NCI-H226 (cell line): Measurements from ENCODE around the gene RGS7.
"Not testable (repeated sequence)": the region's sequence is repeated elsewhere in the genome, so short reads cannot be mapped to it uniquely, and the experiment has no call there.

Experiments
- DNase-seq: peaks from one replicate; pipeline ENCODE4 v3.0.0-alpha.2; 2015

The RGS7 gene

DNA sequence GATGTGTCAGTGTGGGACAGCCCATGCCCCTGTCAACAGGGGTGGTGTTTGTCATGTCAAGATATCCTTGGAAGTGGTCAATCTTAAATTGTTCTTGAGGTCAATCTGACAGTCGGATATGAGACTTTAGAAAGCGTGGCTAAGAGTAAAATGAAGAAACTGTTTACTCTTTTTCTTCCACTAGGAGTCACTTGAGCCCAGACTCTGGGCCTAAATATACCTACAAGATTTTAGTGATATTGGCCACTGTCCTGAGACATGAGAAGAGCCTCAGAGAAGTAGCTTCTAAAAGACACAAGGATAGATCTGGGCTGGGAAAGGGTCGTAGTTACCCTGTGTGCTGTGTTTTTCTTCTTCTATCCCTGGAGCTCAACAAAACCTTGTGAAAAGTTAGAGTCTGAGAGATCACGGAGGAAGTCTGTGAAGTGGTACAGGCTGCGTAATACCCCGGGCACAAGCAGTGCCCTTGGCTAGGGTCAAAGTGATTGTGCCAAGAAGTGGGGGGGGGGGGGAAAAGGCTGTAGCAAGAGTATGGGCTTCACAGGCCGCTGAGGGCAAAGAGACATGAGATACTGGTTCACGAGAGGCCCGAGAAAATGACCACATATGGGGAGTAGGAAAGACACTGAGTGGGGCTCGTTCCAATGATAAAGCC, 389.8 kb downstream of the RGS7 start:
- DNase-seq, result no peak

DNA sequence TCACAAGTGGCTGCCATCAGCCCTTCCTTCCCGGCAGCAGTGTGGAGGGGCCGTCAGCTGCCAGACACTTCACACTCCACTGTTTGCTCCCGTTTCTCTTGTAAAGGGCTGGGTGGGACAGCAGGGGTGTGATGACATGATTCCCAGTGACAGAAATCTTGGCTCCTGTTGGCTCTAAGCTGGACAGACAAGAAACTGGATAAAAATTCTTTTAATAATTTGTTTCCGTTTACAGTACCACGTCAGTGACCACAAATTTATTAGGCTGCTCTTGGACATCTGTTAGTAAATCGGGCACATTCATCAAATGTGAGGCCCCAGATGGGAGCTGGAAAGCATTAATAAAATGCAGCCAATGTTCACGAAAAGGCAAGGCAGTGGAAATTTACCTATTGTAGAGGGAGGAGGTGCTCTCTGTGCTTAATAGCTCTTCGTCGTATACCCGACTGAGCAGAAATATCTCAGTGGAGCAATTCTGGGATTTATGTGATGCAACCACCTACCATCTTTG, 391.4 kb downstream of the RGS7 start:
- no peak for DNase-seq

DNA sequence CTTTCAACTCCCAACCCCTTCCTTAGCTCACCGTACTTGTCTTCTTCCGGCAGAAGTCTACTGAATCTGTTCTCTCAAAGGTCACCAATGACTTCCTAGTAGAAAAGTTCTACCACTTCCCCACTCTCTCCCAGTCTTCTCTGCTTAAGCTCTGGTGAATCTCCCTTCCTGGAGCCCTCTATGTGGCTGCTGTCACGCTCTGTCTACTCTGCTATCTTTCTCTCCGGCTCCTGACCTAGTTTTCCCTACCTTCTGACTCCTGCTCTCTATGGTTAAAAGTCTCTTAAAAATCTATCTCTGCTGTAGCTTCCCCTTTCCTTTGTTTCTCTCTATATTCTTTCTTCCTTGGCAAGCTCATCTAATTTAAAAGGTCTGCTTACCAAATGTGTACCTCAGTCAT, 394.9 kb downstream of the RGS7 start:
- no peak for DNase-seq

DNA sequence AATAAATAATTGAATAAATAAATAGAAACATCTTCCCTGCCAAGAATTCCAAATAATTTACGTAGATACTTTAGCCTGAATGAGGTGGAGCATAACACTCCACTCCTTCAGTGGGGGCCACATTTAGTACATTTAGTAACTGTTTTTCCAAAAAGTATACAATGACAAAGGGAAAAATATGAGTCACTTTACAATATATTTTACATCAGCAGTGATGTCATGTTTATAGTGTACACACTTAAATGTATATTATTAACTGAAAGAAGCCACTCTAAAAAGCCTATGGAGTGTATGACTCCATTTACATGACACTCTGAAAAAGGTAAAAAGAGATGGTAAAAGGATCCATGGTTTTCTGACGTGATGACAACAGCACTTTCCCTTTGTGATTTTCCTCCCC, 400.6 kb downstream of the RGS7 start:
- no peak for DNase-seq

DNA sequence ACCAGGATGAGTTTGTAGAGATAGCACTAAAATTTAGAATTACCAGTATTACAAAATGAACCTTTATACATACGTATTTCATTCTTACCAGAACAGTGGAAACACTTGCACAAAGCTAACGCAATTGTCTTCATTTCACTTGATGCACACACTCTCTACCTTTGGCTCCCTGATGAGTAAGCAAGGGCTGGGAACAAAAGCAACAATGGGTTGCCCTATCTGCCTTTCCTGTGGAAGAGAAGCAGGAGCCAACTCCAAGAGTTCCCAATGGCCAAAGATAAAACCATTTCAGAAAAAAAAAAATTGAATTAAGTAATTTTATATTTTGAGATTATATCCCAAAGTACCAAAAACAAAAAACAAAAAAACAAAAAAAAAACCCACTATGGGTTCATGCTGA, 401.0 kb downstream of the RGS7 start:
- DNase-seq, result no peak

DNA sequence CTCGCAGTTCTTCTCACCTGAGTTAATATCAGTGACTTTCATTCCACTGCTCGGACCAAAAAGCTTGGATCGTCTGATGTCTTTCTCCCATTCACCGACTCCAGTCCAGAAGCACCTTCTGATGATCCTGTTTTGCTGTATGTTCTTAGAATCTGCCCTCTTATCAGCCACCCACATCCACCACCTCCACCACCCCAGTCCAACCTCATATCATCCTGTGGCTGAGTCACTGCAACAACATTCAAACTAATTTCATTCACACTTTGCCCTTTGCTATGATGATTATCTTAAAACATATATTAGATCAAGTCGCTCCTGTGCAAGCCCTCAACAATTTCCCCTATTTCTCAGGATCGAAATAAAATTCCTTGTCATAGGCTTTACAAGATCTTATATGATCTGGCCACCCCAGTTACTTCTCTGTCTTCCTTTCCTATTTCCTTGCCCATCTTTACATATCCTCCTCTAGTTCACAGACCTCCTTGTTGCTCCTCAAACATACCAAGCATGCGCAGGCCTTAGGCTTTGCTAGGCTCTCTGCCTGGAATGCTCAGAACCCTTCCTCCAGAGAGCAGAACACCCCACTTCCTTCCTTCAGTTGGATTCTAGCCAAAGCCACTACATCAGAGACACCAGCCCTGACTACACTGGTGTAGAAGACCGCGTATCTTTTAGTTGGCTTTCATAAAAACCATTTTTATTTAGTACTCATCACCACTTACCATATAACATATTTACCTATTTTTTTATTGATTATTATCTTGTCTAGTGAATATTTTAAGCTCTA, 409.4 kb downstream of the RGS7 start:
- DNase-seq, result peak; percentile 1

DNA sequence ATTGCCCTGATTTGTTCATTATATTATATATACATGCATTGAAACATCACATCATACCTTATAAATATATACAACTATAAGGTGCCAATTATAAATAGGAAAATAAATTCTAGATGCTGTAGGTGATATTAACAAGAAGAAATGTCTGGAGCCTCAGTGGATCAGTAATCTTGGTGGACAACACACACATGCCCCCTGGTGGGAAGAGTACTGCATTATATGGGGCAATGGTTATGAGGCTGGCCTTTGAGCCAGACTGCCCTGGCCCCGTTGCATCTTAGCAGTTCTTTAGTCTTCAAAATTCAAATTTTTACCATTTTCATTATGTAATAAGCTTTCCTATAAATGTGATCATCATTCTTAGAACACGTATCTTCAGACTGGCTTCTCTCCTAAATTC, 410.1 kb downstream of the RGS7 start:
- no peak for DNase-seq

DNA sequence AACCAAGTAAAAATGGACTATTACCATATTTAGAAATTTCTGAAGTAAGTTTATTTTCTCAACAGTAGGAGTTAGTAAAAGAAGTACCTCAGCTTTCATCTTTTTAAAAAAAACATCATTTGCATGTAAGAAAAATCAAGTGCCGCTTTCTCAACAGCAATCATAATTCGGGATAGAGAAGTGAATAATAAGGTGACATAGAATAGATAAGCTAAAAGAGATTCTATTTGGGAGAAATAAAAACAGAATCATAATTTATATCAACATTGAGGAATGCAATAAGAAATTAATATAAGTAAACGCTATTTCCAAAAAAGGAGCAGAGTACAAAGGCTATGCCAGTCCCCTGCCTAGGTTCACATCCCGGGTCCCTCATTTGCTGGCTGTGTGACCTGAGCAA, 414.1 kb downstream of the RGS7 start:
- DNase-seq, result no peak

DNA sequence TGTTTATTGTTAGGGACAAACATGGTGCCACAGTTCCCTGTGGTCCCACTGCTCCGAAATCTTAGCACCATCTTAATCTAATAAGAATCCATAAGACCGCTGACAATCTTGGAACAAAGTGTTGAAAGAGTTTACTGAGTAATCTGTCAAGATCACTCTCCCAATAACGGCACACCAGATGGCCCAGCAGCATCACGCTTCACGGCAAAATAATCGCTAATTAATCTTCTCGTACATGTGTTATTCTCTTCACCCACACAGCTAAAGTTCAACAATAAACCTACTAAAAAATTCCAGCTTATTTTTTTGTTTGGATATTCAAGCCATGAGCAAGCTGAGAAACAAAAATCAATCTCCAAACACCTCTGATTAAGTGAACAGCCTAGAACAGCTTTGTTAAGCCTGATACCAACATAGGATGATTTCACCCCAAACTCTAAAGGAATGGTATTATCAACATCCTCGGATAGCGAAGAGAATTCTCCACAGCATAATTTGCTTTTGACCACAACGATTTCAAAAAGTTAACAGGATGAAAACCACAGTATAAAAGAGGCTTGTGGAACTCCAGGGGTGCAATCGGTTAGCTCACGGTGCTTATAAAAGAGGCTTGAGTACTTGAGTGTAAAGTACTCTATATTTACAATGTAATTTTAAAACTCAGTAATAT, 415.2 kb downstream of the RGS7 start:
- DNase-seq, result no peak

DNA sequence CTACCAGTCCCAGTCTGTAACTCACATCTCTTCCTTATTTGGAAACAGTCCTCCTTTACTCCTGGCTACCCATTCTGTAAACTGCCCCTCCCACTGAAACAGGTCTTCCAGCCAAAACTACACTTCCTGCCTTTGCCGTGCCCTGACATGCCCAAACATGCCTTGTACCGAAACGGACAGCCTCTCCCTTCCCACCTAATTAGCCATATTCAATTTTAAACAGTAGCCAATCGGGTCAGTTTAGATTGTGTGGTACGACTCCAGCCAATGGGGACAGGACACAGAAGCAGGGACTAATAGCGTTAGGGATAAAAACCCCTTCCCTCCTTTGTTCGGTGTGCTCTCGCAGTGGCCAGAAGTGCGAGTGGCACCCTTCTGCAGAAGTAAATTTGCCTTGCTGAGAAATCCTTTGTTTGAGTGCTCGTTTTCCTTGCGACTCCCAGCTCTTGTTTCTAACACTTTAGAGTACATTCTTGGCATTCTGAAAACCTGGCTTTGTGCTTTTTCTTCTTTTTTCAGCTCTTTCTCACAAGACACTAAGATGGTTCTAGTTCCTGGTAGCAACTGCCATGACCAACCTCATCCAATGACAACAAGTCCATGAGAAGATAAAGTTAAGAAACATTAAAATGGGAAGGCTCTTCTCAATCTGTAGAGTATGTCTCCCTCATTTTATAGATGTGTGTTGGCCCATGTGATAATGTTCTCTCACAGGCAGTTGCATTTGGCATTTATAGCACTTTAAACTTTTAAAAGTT, 419.9 kb downstream of the RGS7 start:
- DNase-seq, result no peak

DNA sequence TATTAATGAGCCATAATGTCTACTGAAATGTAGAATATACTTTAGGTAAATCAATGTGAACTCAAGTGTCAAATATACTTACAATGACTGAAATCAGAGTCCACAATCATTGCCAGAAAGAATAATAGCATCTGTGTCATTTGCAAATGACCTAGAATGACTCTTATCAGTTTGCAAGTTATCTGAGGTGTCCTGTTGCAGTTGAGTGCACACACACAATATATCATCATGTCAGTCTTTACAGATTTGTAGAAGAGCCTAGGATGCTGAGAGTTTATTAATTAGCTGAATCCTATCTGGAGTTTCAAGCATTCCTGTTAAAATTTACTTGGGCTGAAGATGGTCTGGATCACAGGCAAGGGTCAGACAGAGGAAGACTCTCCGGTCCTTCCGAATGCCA, 421.1 kb downstream of the RGS7 start:
- DNase-seq, result no peak

DNA sequence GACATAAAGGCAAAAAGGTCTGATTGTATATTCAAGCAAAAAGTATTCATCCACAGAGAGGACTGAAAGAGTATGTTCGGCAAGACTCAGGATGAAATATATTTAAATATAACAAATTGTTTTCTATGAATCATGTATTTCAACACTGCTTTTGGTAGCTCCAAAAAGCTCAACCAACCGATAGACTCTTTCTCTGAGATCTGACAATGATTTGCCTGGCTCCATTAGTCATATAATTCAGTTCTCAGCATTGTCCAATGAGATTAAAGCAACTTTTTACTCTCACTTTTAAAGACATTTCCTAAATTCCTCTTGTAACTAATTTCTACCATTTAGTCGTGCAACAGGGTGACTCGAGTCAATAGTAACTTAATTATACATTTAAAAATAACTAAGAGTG, 426.0 kb downstream of the RGS7 start:
- DNase-seq, result no peak

DNA sequence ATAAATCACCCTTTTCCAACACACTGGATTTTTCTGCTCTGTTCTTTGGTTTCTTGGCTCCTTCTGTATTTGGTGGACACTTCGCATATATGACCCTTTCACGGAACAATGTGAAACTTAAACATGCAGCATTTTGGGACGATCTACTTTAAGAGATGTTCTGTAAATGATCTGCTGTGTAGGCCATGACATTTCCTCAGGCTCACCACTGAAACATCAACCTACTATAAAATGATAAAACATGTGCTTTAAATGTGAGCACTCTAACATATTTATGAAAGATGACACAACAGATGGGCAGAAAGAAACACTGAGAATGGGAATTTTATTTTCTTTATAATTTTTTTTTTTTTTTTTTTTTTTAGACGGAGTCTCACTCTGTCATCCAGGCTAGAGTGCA, 428.7 kb downstream of the RGS7 start:
- DNase-seq, result no peak

DNA sequence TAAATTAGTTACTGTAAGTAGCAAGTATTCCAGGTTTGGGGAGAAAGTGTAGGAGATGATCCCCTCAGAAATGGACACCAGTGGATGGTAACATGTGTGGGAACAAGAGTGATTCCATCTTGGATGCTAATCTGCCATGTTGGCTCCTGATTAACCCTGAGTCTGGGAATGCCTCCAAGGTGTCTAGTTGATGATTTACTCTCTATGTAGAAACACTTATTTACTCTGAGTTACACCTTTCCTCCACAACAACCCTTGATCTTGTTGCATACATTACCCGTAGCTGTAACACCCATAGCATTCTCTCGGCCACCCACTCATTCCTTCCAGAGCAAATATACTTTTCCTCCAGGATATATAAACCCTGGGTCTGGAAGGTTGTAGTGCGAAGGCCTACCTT, 429.2 kb downstream of the RGS7 start:
- no peak for DNase-seq

DNA sequence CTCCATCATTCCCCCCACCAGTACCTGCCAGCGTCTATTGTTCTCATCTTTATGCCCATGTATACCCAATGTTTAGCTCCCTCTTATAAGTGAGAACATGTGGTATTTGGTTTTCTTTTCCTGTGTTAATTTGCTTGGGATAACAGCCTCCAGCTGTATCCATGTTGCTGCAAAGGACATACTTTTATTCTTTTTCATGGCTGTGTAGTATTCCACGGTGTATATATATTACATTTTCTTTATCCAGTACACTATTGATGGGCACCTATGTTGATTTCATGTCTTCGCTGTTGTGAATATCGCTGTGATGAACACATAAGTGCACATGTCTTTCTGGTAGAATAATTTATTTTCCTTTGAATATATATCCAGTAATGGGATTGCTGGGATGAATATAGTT, 431.7 kb downstream of the RGS7 start:
- DNase-seq, result no peak

DNA sequence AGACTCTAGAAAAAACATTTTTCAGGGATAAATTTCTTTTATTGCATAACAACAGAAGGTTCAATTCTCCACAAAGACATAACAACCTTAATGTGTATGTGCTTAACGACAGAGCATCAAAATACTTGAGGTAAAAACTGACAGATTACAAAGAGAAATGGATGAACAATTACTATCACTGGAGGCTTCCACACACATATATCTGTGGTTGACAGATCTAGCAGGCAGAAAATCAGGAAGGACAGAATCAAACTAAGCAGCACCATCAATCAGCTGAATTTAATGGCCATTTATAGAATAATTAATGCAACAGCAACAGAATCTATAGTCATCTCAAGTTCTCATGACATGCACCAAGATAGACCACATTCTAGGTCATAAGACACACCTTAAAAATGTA, 439.0 kb downstream of the RGS7 start:
- DNase-seq, result no peak

DNA sequence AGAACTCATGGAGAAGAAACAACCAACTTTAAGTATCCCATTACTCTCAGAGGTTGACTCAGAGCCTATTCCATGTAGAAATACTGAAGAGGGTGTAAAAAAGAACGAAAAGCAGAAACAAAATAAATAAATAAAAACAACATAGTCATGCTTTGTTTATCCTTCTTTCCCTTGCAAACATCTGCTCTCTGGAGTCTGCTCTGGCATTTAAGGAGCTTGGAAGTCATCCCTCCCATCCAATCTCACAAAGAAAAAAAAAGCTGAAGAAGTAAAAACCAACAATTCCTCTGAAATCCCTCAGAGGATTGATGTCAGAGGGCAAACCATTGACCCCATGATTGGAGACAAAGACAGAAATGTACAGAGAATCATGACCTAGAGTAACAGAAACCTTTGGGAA, 442.5 kb downstream of the RGS7 start:
- no peak for DNase-seq

DNA sequence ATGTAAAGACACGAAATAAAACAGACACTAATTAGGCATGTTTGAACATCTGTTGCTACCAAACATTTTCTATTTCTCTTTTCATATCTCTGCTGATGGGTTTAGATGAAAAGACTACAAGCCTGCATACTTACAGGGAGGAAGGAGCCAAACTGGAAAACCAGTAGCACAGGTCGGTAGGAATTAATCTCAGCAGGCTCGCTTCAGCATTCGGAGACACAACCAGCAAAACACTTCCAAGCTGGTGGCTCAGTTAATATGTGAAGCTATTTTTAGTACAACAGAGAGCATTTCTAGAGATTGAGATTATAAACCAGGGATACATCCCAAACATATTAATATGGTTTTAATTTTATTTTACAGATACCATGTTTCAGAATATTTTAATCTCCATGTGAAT, 444.2 kb downstream of the RGS7 start:
- no peak for DNase-seq

DNA sequence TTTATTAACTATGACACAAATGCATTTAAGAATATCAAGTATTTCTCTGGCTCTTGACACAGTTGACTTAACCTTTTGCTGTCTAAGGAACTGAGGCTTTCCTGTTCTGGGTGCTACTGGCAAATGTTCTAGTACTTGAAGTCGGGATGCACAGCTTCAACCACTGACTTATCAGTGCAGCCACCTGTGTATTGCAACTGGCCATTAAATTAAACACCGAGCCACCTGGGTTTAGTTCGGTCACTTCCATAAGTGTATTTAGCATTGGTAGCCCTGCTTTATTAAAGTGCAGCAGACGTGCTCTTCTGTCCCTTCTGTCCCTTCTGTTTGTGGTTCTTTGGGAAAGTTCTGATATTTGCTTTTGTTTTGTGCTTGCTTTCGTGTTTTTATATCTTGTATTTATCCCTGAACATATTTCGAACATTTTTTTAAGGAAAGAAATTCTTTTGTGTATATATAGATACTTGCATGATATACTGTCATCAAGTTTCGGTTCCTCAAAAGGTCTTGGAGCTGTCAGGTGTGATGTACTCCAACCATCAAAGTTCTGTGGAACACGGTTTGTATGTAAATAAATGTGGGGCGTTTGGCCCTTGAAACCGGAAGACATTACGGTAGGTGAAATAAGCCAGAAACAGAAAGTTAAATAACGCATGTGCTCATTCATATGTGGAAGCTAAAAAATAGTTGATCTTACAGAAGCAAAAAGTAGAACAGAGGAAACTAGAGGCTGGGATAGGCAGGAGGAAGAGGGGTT, 447.1 kb downstream of the RGS7 start:
- no peak for DNase-seq

DNA sequence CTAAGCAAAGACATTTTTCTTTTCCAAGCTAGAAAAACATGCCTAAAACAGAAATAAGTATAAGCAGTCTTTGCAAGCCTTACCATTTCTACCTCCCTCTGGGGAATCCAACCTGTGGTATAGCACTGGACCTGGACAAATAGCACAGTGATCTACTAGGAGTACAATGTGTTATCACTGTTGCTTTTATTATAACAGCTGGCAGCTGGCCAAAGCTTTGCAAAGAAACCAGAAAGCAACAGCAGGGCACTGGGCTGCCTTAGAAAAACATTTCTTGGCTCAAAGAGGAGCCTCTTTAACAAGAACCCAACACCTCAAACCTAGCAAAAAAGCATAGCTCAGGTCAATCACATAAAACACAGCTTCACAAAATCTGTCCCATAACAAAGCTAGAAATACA, 450.5 kb downstream of the RGS7 start:
- DNase-seq, result no peak

DNA sequence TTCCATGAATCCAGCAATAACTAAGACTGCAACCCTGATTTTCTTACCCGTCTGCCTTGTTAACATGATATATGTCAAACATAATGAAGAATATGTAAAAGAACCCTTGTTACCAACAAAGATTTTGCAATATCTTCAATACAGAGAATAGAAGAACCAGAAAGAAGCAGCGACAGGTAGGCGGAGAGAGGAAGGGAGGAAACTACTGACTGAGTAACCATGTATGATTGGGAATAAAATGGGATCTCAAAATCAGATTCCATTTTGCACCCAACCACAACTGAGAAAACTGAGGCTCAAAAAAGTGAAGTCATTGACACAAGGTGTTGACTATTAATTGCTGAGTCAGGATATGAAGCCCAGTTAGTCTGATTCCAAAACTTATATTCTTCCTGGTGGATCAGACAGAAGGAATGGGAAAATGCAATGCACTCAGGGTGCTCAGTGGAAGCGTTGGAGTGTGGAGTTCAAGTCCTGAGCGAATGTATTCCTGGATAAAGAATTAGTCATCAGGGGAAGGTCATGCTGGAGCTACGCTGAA, 451.7 kb downstream of the RGS7 start:
- no peak for DNase-seq

DNA sequence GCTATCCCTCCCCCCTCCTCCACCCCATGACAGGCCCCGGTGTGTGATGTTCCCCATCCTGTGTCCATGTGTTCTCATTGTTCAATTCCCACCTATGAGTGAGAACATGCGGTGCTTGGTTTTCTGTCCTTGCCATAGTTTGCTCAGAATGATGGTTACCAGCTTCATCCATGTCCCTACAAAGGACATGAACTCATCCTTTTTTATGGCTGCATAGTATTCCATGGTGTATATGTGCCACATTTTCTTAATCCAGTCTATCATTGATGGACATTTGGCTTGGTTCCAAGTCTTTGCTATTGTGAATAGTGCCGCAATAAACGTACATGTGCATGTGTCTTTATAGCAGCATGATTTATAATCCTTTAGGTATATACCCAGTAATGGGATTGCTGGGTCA, 461.6 kb downstream of the RGS7 start:
- not testable (repeated sequence) for DNase-seq

DNA sequence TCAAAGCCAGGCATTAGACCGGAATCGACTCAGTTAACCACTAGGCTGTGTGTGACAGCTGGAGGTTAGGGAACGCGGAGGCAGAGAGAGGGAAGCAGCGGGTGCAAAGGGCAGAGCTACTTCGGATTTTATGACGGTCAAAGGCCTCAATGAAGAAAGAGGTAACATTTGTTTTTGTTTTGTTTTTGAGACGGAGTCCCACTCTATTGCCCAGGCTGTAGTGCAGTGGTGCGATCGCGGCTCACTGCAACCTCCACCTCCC, 468.3 kb downstream of the RGS7 start:
- no peak for DNase-seq
